ENCODE results near the gene LCA5. TPM values are rescaled to one million over a fixed set of nuclear protein-coding genes. Genes with fewer than 3 reads are reported as not detected.

Gene LCA5
- total RNA-seq, 1 donor from 2014 or later = 4.4 TPM

- Mint-ChIP-seq H3K4me3 (ENCODE audit: unreplicated experiment) (no peak overlapping the region), H3K27ac (ENCODE audit: unreplicated experiment) (no peak overlapping the region), H3K36me3 (ENCODE audit: low read depth) (peaks cover 8% of the 10 kb centered on the region), H3K9me3 (ENCODE audit: low read depth) (peaks cover 3% of the 10 kb centered on the region), H3K27me3 (ENCODE audit: low read depth) (no peaks in the 10 kb centered on the region), H3K4me1 (ENCODE audit: low read depth) (no peaks in the 10 kb centered on the region)
- DNase-seq (ENCODE audit: low spot score) = no peak
- TF ChIP-seq, protein P1, sequence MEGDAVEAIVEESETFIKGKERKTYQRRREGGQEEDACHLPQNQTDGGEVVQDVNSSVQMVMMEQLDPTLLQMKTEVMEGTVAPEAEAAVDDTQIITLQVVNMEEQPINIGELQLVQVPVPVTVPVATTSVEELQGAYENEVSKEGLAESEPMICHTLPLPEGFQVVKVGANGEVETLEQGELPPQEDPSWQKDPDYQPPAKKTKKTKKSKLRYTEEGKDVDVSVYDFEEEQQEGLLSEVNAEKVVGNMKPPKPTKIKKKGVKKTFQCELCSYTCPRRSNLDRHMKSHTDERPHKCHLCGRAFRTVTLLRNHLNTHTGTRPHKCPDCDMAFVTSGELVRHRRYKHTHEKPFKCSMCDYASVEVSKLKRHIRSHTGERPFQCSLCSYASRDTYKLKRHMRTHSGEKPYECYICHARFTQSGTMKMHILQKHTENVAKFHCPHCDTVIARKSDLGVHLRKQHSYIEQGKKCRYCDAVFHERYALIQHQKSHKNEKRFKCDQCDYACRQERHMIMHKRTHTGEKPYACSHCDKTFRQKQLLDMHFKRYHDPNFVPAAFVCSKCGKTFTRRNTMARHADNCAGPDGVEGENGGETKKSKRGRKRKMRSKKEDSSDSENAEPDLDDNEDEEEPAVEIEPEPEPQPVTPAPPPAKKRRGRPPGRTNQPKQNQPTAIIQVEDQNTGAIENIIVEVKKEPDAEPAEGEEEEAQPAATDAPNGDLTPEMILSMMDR (IDR thresholded peaks at IDR 0.05) = no peak
Observed at GRCh38 chr6:79513111-79513510, 24.1 kb downstream of the LCA5 start.

GRCh38 chr6:79512014-79512413 is 25.2 kb downstream of the LCA5 start:
- peaks cover 3% of the 10 kb centered on the region for H3K9me3 Mint-ChIP-seq (ENCODE audit: low read depth)
- no peak for DNase-seq (ENCODE audit: low spot score)
- H3K4me3 Mint-ChIP-seq (ENCODE audit: unreplicated experiment) = no peak overlapping the region
- peaks cover 8% of the 10 kb centered on the region for H3K36me3 Mint-ChIP-seq (ENCODE audit: low read depth)
- H3K27me3 Mint-ChIP-seq (ENCODE audit: low read depth) = no peaks in the 10 kb centered on the region
- no peaks in the 10 kb centered on the region for H3K4me1 Mint-ChIP-seq (ENCODE audit: low read depth)
- no peak overlapping the region for H3K27ac Mint-ChIP-seq (ENCODE audit: unreplicated experiment)
- TF ChIP-seq, protein P1 (IDR thresholded peaks at IDR 0.05) = no peak

GRCh38 chr6:79510707-79511106 is 26.5 kb downstream of the LCA5 start:
- Mint-ChIP-seq H3K9me3 (ENCODE audit: low read depth) (peaks cover 3% of the 10 kb centered on the region), H3K27ac (ENCODE audit: unreplicated experiment) (no peak overlapping the region), H3K4me3 (ENCODE audit: unreplicated experiment) (no peak overlapping the region), H3K36me3 (ENCODE audit: low read depth) (peaks cover 9% of the 10 kb centered on the region), H3K27me3 (ENCODE audit: low read depth) (no peaks in the 10 kb centered on the region), H3K4me1 (ENCODE audit: low read depth) (no peaks in the 10 kb centered on the region)
- TF ChIP-seq, protein P1 (IDR thresholded peaks at IDR 0.05) = no peak
- no peak for DNase-seq (ENCODE audit: low spot score)

DNA sequence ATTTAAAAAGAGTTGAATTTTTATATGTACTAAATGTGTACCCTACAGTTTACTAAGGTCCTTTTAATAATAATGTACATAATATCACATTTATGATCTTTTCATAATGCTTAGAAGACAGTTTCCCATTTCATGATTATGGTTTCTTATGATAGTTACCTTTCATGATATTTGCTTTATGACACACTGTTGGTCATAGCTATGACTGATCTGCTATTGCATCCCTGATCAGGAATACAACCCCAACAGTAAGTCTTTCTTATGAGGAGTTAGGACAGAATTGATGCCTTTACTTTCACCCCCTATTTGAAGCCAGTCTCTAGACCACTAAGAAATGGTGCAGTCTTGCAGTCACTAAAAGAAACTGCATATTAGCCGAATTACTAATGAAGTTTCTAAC is 31.0 kb downstream of the LCA5 start:
- no peak for DNase-seq (ENCODE audit: low spot score)
- no peak overlapping the region for H3K4me3 Mint-ChIP-seq (ENCODE audit: unreplicated experiment)
- H3K9me3 Mint-ChIP-seq (ENCODE audit: low read depth) = peaks cover 3% of the 10 kb centered on the region
- H3K4me1 Mint-ChIP-seq (ENCODE audit: low read depth) = no peaks in the 10 kb centered on the region
- H3K27me3 Mint-ChIP-seq (ENCODE audit: low read depth) = no peaks in the 10 kb centered on the region
- TF ChIP-seq, protein P1 (IDR thresholded peaks at IDR 0.05) = no peak
- no peak overlapping the region for H3K27ac Mint-ChIP-seq (ENCODE audit: unreplicated experiment)
- H3K36me3 Mint-ChIP-seq (ENCODE audit: low read depth) = peaks cover 7% of the 10 kb centered on the region

DNA sequence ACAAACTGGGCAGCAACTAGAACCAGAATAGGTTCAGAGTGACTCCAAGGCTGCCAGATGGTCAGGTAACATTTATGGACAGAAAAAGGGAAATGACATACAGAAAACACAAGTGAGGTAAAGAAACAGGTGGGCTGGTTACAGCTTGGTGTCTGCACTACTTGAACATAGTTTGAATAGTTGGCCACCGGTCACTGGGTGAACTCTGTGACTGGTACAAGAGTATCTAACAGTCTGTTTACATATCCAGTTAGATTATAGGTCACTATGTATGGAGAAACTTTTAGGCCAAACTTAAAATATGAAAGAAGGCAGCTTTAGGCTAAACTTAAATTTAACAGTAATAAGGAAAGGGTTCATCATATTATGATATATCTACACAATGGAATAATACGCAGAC is 32.9 kb downstream of the LCA5 start:
- H3K4me1 Mint-ChIP-seq (ENCODE audit: low read depth) = no peaks in the 10 kb centered on the region
- no peak for DNase-seq (ENCODE audit: low spot score)
- no peaks in the 10 kb centered on the region for H3K27me3 Mint-ChIP-seq (ENCODE audit: low read depth)
- H3K27ac Mint-ChIP-seq (ENCODE audit: unreplicated experiment) = no peak overlapping the region
- peaks cover 2% of the 10 kb centered on the region for H3K36me3 Mint-ChIP-seq (ENCODE audit: low read depth)
- H3K9me3 Mint-ChIP-seq (ENCODE audit: low read depth) = no peaks in the 10 kb centered on the region
- TF ChIP-seq, protein P1 (IDR thresholded peaks at IDR 0.05) = no peak
- no peak overlapping the region for H3K4me3 Mint-ChIP-seq (ENCODE audit: unreplicated experiment)
